K562 (cell line): ENCODE measurements around the gene NUP153. TPM values are rescaled to one million over a fixed set of nuclear protein-coding genes. Genes with fewer than 3 reads are reported as not detected.

Experiments
- BCOR ChIP-seq: fragments of 450-650 bp; IDR thresholded peaks from 2 replicates; pipeline ENCODE4 v1.6.1; 2016
- CCNT2 ChIP-seq: IDR thresholded peaks from 2 replicates; pipeline ENCODE4 v1.6.1; 2011; ENCODE audit warnings: borderline replicate concordance, low read depth, mild to moderate bottlenecking, moderate library complexity, mixed read lengths, low read length; ENCODE audit not compliant: insufficient read length; ENCODE audit errors: extremely low read depth
- CXXC5 ChIP-seq: fragments of 250-450 bp; sonication (Bioruptor Pico); IDR thresholded peaks from 2 replicates; pipeline ENCODE4 v1.8.0; 2022; ENCODE audit warnings: inconsistent platforms, mild to moderate bottlenecking, moderate library complexity
- ETV5 ChIP-seq: sonication (generic); formaldehyde crosslinking; IDR thresholded peaks from 2 replicates; pipeline ENCODE4 v1.4.0; 2020; ENCODE audit warnings: low read depth, mild to moderate bottlenecking, missing genetic modification reagents
- KDM5B ChIP-seq: fragments of 200-600 bp; sonication (generic); IDR thresholded peaks from 2 replicates; pipeline ENCODE4 v1.6.1; 2012; ENCODE audit warnings: low read depth, mild to moderate bottlenecking, moderate library complexity, low read length, control low read depth, inconsistent platforms; ENCODE audit not compliant: insufficient replicate concordance
- NFYB ChIP-seq: IDR thresholded peaks from 2 replicates; pipeline ENCODE4 v1.6.1; 2011; ENCODE audit warnings: mild to moderate bottlenecking, moderate library complexity; ENCODE audit not compliant: insufficient read length; ENCODE audit errors: extremely low read depth
- SMAD1 ChIP-seq: fragments of 150-350 bp; IDR thresholded peaks from 2 replicates; pipeline ENCODE4 v1.6.1; 2014; ENCODE audit warnings: low read length, low read depth; ENCODE audit not compliant: partially characterized antibody
- ZNF57 ChIP-seq: fragments of 450-650 bp; formaldehyde crosslinking; IDR thresholded peaks from 2 replicates; pipeline ENCODE4 v1.4.0; 2020; ENCODE audit warnings: mild to moderate bottlenecking, moderate library complexity
- polyA plus RNA-seq, 8 experiments: library from polyadenylated mRNA; depleted of rRNA in 4 of 8; stranded (reverse) in 5 of 8; unstranded in 3 of 8; fragments of >200 nt; fragmentation: Nextera tagmentation in 2 of 8; fragmentation: Illumina TruSeq in 1 of 8; extraction: Ambion mirVana in 2 of 8; extraction: Trizol in 1 of 8; gene quantifications; 2 replicates each; pipeline versions ENCODE4 v1.2.1 to v1.2.3, GENCODE V29; 2011 to 2014; ENCODE audit warnings: inconsistent platforms in 1 of 8, missing spikeins in 1 of 8
- total RNA-seq, 7 experiments: library from RNA; depleted of rRNA in 6 of 7; stranded (reverse); fragments of >200 nt in 6 of 7; fragmentation: Illumina TruSeq in 2 of 7; extraction: Trizol in 2 of 7; gene quantifications; 2 replicates each; pipeline versions ENCODE4 v1.2.1 to v1.2.3, GENCODE V29; 2011 to 2021; ENCODE audit warnings: low replicate concordance in 1 of 7
- TF ChIP-seq, protein P1 (sequence below): fragments of 250-450 bp; sonication (Bioruptor Pico); IDR thresholded peaks from 2 replicates; pipeline ENCODE4 v1.8.0; 2021; ENCODE audit warnings: moderate library complexity, mild to moderate bottlenecking, inconsistent platforms
- TF ChIP-seq, protein P2 (sequence below): sonication (generic); formaldehyde crosslinking; IDR thresholded peaks from 2 replicates; pipeline ENCODE4 v1.8.1; 2023; ENCODE audit warnings: mild to moderate bottlenecking, missing genetic modification reagents
- TF ChIP-seq, protein P3 (sequence below), 2 experiments: IDR thresholded peaks; 2 replicates each; pipeline ENCODE4 v1.6.1; 2012; ENCODE audit warnings: improper control_type of control experiment in 2 of 2, low read depth in 2 of 2, low read length in 2 of 2, borderline replicate concordance in 1 of 2

The NUP153 gene
- total and polyA plus RNA-seq, 9 of the 15 experiments (the other 6 are each of a cell fraction or from before 2014, with no cell fraction given): 21.9 to 110 (median 84.8) TPM

DNA sequence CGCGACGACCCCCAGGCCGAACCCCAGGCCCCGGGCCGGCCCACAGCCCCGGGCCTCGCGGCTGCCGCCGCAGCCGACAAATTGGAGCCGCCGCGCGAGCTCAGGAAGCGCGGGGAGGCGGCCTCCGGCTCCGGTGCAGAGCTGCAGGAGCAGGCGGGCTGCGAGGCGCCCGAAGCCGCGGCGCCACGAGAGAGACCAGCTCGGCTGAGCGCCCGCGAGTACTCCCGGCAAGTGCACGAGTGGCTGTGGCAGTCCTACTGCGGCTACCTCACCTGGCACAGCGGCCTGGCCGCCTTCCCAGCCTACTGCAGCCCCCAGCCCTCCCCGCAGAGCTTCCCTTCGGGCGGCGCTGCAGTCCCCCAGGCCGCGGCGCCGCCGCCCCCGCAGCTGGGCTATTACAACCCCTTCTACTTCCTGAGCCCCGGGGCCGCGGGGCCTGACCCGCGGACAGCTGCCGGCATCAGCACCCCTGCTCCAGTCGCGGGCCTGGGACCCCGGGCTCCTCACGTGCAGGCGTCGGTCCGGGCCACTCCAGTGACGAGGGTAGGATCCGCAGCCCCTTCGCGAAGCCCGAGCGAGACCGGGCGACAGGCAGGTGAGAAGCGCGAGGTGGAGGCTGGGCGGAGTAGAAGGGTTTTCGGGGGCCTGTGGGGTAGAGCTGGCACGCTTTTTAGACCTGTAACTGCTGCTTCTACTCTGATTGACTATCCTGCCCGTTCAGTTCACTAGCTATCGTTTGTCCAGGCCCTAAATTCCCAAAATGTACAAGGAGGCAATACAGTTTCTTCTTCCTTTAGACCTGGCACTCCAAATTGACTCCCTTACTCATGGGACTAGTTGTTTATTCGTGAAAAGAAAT is 106.0 kb downstream of the NUP153 start (continued):
- TF ChIP-seq, protein P1, sequence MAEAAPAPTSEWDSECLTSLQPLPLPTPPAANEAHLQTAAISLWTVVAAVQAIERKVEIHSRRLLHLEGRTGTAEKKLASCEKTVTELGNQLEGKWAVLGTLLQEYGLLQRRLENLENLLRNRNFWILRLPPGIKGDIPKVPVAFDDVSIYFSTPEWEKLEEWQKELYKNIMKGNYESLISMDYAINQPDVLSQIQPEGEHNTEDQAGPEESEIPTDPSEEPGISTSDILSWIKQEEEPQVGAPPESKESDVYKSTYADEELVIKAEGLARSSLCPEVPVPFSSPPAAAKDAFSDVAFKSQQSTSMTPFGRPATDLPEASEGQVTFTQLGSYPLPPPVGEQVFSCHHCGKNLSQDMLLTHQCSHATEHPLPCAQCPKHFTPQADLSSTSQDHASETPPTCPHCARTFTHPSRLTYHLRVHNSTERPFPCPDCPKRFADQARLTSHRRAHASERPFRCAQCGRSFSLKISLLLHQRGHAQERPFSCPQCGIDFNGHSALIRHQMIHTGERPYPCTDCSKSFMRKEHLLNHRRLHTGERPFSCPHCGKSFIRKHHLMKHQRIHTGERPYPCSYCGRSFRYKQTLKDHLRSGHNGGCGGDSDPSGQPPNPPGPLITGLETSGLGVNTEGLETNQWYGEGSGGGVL (CRISPR knock-in tag): no peak
- TF ChIP-seq CCNT2 (peak; percentile 28), SMAD1 (no peak), NFYB (no peak), BCOR (peak; percentile 58; the same call in 1 of the 2 replicates), KDM5B (peak; percentile 4), ZNF57 (no peak), ETV5 (CRISPR knock-in tag) (0 out of 2 replicates have a peak, but pooled peaks have one; percentile 55), CXXC5 (CRISPR knock-in tag) (peak; percentile 44; the same call in 1 of the 2 replicates)
- TF ChIP-seq, protein P2, sequence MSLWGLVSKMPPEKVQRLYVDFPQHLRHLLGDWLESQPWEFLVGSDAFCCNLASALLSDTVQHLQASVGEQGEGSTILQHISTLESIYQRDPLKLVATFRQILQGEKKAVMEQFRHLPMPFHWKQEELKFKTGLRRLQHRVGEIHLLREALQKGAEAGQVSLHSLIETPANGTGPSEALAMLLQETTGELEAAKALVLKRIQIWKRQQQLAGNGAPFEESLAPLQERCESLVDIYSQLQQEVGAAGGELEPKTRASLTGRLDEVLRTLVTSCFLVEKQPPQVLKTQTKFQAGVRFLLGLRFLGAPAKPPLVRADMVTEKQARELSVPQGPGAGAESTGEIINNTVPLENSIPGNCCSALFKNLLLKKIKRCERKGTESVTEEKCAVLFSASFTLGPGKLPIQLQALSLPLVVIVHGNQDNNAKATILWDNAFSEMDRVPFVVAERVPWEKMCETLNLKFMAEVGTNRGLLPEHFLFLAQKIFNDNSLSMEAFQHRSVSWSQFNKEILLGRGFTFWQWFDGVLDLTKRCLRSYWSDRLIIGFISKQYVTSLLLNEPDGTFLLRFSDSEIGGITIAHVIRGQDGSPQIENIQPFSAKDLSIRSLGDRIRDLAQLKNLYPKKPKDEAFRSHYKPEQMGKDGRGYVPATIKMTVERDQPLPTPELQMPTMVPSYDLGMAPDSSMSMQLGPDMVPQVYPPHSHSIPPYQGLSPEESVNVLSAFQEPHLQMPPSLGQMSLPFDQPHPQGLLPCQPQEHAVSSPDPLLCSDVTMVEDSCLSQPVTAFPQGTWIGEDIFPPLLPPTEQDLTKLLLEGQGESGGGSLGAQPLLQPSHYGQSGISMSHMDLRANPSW (CRISPR knock-in tag): peak; percentile 91; the same call in 1 of the 2 replicates
- TF ChIP-seq, protein P3, sequence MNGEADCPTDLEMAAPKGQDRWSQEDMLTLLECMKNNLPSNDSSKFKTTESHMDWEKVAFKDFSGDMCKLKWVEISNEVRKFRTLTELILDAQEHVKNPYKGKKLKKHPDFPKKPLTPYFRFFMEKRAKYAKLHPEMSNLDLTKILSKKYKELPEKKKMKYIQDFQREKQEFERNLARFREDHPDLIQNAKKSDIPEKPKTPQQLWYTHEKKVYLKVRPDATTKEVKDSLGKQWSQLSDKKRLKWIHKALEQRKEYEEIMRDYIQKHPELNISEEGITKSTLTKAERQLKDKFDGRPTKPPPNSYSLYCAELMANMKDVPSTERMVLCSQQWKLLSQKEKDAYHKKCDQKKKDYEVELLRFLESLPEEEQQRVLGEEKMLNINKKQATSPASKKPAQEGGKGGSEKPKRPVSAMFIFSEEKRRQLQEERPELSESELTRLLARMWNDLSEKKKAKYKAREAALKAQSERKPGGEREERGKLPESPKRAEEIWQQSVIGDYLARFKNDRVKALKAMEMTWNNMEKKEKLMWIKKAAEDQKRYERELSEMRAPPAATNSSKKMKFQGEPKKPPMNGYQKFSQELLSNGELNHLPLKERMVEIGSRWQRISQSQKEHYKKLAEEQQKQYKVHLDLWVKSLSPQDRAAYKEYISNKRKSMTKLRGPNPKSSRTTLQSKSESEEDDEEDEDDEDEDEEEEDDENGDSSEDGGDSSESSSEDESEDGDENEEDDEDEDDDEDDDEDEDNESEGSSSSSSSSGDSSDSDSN (IDR thresholded peaks at IDR 0.05; ENCODE audit: borderline replicate concordance in 1 of 2, low read depth in 2 of 2, low read length in 2 of 2): peak; percentile 56 to 86; a peak in 2 of 4 replicates
